GM10248 (cell line): Measurements from ENCODE around the gene HPSE2.

Experiments
- CTCF ChIA-PET: fragments of 300-600 bp; sonication (Branson Sonifier 250); formaldehyde crosslinking; extraction: SDS; loops from one replicate; lab custom pipeline; 2021; ENCODE audit warnings: antibody characterized with exemption; lab: Yijun Ruan, JAX
- POLR2A ChIA-PET: fragments of 350-650 bp; sonication (Branson Sonifier 250); formaldehyde crosslinking; extraction: SDS; loops from one replicate; lab custom pipeline; 2020; ENCODE audit warnings: antibody characterized with exemption; lab: Yijun Ruan, JAX
- DNase-seq: peaks from one replicate; pipeline ENCODE4 v3.0.0; 2012; ENCODE audit errors: extremely low spot score
- CTCF ChIP-seq: IDR thresholded peaks from 2 replicates; pipeline ENCODE4 v1.5.1; 2012; ENCODE audit warnings: mild to moderate bottlenecking, low read depth; ENCODE audit errors: extremely low read depth, missing control alignments, control extremely low read depth

HPSE2 gene

GRCh38 chr10:98963608-98964007, 272.0 kb downstream of the HPSE2 start:
- TF ChIP-seq CTCF, result no peak
- no peak for DNase-seq
- CTCF ChIA-PET, result no interaction called here
- POLR2A ChIA-PET, result no interaction called here

- ChIA-PET CTCF (interaction anchor here (2.2 kb wide), 1 partner anchor 9 kb away, joined by 7 read pairs; no protein-coding TSS in a partner anchor), POLR2A (no interaction called here)
- no peak for TF ChIP-seq CTCF
- no peak for DNase-seq
Measured at GRCh38 chr10:98959379-98959778, 276.3 kb downstream of the HPSE2 start.

- ChIA-PET POLR2A (no interaction called here), CTCF (interaction anchor here (1.1 to 2.2 kb wide), 2 partner anchors 10 to 13 kb away, joined by 3 to 7 read pairs; no protein-coding TSS in a partner anchor)
- no peak for DNase-seq
- TF ChIP-seq CTCF, result no peak
Measured at GRCh38 chr10:98957801-98958200, 277.9 kb downstream of the HPSE2 start.

GRCh38 chr10:98956576-98957260, 278.9 kb downstream of the HPSE2 start:
- no peak for TF ChIP-seq CTCF
- ChIA-PET CTCF (interaction anchor here (1.4 kb wide), 1 partner anchor 10 kb away, joined by 4 read pairs; no protein-coding TSS in a partner anchor), POLR2A (no interaction called here)
- no peak for DNase-seq

- DNase-seq, result no peak
- no peak for TF ChIP-seq CTCF
- ChIA-PET CTCF (interaction anchor here (0.8 kb wide), 1 partner anchor 9 kb away, joined by 4 read pairs; no protein-coding TSS in a partner anchor), POLR2A (no interaction called here)
Measured at GRCh38 chr10:98953251-98953650, 282.4 kb downstream of the HPSE2 start.

- no peak for TF ChIP-seq CTCF
- CTCF ChIA-PET, result no interaction called here
- no peak for DNase-seq
- POLR2A ChIA-PET, result no interaction called here
Measured at GRCh38 chr10:98951269-98952000, 284.2 kb downstream of the HPSE2 start.
